ENCODE measurements around the gene PLXNB3. TPM values are rescaled to one million over a fixed set of nuclear protein-coding genes. Genes with fewer than 3 reads are reported as not detected.

The PLXNB3 gene
- polyA plus RNA-seq, 1 donor from 2014 or later: 0.48 TPM

DNA sequence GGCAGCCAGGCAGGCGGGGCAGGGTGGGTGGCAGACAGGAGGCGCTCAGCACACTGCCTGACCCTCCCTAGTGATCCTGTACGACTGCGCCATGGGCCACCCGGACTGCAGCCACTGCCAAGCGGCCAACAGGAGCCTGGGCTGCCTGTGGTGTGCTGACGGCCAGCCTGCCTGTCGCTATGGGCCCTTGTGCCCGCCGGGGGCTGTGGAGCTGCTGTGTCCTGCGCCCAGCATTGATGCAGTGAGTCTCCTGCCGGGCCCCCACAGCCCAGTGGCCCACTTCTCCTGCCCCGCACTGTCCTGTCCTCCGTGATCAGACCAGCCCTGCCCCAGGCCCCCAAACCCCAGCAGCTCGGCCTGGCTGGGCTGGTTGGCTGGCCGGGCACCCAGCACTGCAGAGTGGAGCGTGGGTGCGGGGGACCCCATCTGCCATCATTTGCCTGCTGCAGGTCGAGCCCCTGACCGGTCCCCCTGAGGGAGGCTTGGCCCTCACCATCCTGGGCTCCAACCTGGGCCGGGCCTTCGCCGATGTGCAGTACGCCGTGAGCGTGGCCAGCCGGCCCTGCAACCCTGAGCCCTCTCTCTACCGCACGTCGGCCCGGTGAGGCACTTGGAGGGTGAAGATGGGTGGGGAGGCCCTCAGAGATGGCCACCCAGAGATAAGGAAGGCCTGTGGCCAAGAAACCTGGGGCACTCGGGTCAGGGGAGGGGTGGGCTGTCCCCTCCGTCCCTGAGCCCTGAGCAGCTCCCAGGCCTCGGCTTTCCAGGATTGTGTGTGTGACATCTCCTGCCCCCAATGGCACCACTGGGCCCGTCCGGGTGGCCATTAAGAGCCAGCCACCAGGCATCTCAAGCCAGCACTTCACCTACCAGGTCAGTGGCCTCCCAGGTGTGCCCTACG is 7.6 kb downstream of the PLXNB3 start:
- Histone ChIP-seq H3K9ac (ENCODE audit: low read length) (no peak overlapping the region), H4K20me1 (ENCODE audit: insufficient read depth) (no peaks in the 10 kb centered on the region), H3K9me3 (ENCODE audit: low read length) (no peaks in the 10 kb centered on the region), H3K4me3 (ENCODE audit: low read length) (no peak overlapping the region), H3F3A (ENCODE audit: insufficient read depth, low read length, poor library complexity, severe bottlenecking) (no peaks in the 10 kb centered on the region), H3K4me2 (ENCODE audit: low read length) (no peak overlapping the region), H2AFZ (ENCODE audit: low read depth, low read length) (no peak overlapping the region), H3K79me2 (replicated peaks; ENCODE audit: insufficient read depth, low read length) (no peaks in the 10 kb centered on the region), H3K9me2 (ENCODE audit: insufficient read depth, low read length) (no peaks in the 10 kb centered on the region), H3K27ac (ENCODE audit: low read length) (no peak overlapping the region), H3K27me3 (ENCODE audit: insufficient read depth, low read depth, low read length) (no peaks in the 10 kb centered on the region), H3K36me3 (ENCODE audit: insufficient read depth, low read length) (no peaks in the 10 kb centered on the region)
- TF ChIP-seq TAF1 (IDR thresholded peaks at IDR 0.05; ENCODE audit: low read depth): no peak
- TF ChIP-seq, protein P1, sequence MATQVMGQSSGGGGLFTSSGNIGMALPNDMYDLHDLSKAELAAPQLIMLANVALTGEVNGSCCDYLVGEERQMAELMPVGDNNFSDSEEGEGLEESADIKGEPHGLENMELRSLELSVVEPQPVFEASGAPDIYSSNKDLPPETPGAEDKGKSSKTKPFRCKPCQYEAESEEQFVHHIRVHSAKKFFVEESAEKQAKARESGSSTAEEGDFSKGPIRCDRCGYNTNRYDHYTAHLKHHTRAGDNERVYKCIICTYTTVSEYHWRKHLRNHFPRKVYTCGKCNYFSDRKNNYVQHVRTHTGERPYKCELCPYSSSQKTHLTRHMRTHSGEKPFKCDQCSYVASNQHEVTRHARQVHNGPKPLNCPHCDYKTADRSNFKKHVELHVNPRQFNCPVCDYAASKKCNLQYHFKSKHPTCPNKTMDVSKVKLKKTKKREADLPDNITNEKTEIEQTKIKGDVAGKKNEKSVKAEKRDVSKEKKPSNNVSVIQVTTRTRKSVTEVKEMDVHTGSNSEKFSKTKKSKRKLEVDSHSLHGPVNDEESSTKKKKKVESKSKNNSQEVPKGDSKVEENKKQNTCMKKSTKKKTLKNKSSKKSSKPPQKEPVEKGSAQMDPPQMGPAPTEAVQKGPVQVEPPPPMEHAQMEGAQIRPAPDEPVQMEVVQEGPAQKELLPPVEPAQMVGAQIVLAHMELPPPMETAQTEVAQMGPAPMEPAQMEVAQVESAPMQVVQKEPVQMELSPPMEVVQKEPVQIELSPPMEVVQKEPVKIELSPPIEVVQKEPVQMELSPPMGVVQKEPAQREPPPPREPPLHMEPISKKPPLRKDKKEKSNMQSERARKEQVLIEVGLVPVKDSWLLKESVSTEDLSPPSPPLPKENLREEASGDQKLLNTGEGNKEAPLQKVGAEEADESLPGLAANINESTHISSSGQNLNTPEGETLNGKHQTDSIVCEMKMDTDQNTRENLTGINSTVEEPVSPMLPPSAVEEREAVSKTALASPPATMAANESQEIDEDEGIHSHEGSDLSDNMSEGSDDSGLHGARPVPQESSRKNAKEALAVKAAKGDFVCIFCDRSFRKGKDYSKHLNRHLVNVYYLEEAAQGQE (IDR thresholded peaks at IDR 0.05; ENCODE audit: borderline replicate concordance): no peak
- TF ChIP-seq MXI1 (conservative IDR thresholded peaks at IDR 0.05; ENCODE audit: poor library complexity, severe bottlenecking): no peak
- TF ChIP-seq EP300 (conservative IDR thresholded peaks at IDR 0.05; ENCODE audit: poor library complexity, severe bottlenecking): no peak
- no peak for TF ChIP-seq RAD21 (conservative IDR thresholded peaks at IDR 0.05)
- TF ChIP-seq, protein P2, sequence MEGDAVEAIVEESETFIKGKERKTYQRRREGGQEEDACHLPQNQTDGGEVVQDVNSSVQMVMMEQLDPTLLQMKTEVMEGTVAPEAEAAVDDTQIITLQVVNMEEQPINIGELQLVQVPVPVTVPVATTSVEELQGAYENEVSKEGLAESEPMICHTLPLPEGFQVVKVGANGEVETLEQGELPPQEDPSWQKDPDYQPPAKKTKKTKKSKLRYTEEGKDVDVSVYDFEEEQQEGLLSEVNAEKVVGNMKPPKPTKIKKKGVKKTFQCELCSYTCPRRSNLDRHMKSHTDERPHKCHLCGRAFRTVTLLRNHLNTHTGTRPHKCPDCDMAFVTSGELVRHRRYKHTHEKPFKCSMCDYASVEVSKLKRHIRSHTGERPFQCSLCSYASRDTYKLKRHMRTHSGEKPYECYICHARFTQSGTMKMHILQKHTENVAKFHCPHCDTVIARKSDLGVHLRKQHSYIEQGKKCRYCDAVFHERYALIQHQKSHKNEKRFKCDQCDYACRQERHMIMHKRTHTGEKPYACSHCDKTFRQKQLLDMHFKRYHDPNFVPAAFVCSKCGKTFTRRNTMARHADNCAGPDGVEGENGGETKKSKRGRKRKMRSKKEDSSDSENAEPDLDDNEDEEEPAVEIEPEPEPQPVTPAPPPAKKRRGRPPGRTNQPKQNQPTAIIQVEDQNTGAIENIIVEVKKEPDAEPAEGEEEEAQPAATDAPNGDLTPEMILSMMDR (IDR thresholded peaks at IDR 0.05; ENCODE audit: poor library complexity, severe bottlenecking): no peak

- Histone ChIP-seq H3K4me2 (ENCODE audit: low read length) (no peak overlapping the region), H3K9ac (ENCODE audit: low read length) (no peak overlapping the region), H3K36me3 (ENCODE audit: insufficient read depth, low read length) (no peaks in the 10 kb centered on the region), H3K9me3 (ENCODE audit: low read length) (no peaks in the 10 kb centered on the region), H3K4me3 (ENCODE audit: low read length) (no peak overlapping the region), H3F3A (ENCODE audit: insufficient read depth, low read length, poor library complexity, severe bottlenecking) (no peaks in the 10 kb centered on the region), H3K79me2 (replicated peaks; ENCODE audit: insufficient read depth, low read length) (no peaks in the 10 kb centered on the region), H4K20me1 (ENCODE audit: insufficient read depth) (no peaks in the 10 kb centered on the region), H2AFZ (ENCODE audit: low read depth, low read length) (no peak overlapping the region), H3K27ac (ENCODE audit: low read length) (no peak overlapping the region), H3K27me3 (ENCODE audit: insufficient read depth, low read depth, low read length) (no peaks in the 10 kb centered on the region), H3K9me2 (ENCODE audit: insufficient read depth, low read length) (no peaks in the 10 kb centered on the region)
- TF ChIP-seq, protein P2 (IDR thresholded peaks at IDR 0.05; ENCODE audit: poor library complexity, severe bottlenecking): no peak
- TF ChIP-seq MXI1 (conservative IDR thresholded peaks at IDR 0.05; ENCODE audit: poor library complexity, severe bottlenecking) (no peak), EZH2 (IDR thresholded peaks at IDR 0.05; ENCODE audit: borderline replicate concordance, insufficient read depth, low read length, poor library complexity, severe bottlenecking) (no peak), SMC3 (conservative IDR thresholded peaks at IDR 0.05; ENCODE audit: poor library complexity) (no peak), POLR2AphosphoS5 (IDR thresholded peaks at IDR 0.05) (no peak), RAD21 (conservative IDR thresholded peaks at IDR 0.05) (no peak), TAF1 (IDR thresholded peaks at IDR 0.05; ENCODE audit: low read depth) (no peak), EP300 (conservative IDR thresholded peaks at IDR 0.05; ENCODE audit: poor library complexity, severe bottlenecking) (no peak)
- TF ChIP-seq, protein P1 (IDR thresholded peaks at IDR 0.05; ENCODE audit: borderline replicate concordance): no peak
Observed at GRCh38 chrX:153772316-153773217, 8.5 kb downstream of the PLXNB3 start.

All from neural cell (in vitro differentiated cells).